ENCODE data around the gene SAG.

The SAG gene

DNA sequence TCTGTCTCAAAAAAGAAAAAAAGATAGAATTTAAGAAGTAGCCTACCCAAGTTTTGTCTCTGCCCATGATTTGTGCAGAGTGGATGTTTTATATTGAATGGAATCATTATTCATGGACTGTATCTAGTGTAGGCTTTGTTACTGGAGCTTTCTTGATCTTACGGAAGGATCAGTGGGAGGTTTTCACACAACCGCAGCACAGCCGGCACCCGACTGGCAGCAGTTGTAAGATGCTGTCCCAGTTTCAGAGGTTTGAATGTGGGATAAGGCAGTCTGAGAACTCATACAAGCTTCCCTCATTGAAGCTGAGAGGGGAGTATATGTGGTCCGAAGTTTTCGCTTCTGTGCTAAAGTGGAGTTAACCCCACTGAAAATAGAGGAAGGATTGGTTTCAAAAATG is 19.7 kb upstream of the SAG start:
- H3K79me2 ChIP-seq (ENCODE audit: low read length) = no peaks in the 10 kb centered on the region
- H3F3A ChIP-seq (ENCODE audit: insufficient read depth, low read length) = no peaks in the 10 kb centered on the region
- no peak overlapping the region for H3K27ac ChIP-seq (ENCODE audit: low read length)
- no peaks in the 10 kb centered on the region for H3K4me1 ChIP-seq (ENCODE audit: low read length)
- no peak overlapping the region for H3K9ac ChIP-seq (ENCODE audit: low read length)
- H2AFZ ChIP-seq (ENCODE audit: low read length) = no peak overlapping the region
- H3K36me3 ChIP-seq (replicated peaks; ENCODE audit: insufficient read depth, low read length) = 0 out of 2 replicates have a peak, but pooled peaks cover 3% of the 10 kb centered on the region
- TF ChIP-seq, protein P1, sequence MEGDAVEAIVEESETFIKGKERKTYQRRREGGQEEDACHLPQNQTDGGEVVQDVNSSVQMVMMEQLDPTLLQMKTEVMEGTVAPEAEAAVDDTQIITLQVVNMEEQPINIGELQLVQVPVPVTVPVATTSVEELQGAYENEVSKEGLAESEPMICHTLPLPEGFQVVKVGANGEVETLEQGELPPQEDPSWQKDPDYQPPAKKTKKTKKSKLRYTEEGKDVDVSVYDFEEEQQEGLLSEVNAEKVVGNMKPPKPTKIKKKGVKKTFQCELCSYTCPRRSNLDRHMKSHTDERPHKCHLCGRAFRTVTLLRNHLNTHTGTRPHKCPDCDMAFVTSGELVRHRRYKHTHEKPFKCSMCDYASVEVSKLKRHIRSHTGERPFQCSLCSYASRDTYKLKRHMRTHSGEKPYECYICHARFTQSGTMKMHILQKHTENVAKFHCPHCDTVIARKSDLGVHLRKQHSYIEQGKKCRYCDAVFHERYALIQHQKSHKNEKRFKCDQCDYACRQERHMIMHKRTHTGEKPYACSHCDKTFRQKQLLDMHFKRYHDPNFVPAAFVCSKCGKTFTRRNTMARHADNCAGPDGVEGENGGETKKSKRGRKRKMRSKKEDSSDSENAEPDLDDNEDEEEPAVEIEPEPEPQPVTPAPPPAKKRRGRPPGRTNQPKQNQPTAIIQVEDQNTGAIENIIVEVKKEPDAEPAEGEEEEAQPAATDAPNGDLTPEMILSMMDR (IDR thresholded peaks at IDR 0.05; ENCODE audit: low read length) = no peak
- TF ChIP-seq EZH2phosphoT487 (IDR thresholded peaks at IDR 0.05; ENCODE audit: low read length) = no peak
- TF ChIP-seq EZH2 (optimal IDR thresholded peaks at IDR 0.05; ENCODE audit: low read depth, low read length) = no peak
- H3K4me3 ChIP-seq (ENCODE audit: low read length) = no peak overlapping the region
- no peaks in the 10 kb centered on the region for H3K9me3 ChIP-seq (replicated peaks; ENCODE audit: insufficient read depth, low read length)
- no peak overlapping the region for H3K4me2 ChIP-seq (ENCODE audit: low read depth, low read length)
- H3K9me2 ChIP-seq (replicated peaks; ENCODE audit: insufficient read depth, low read length) = no peaks in the 10 kb centered on the region
- no peaks in the 10 kb centered on the region for H4K20me1 ChIP-seq (ENCODE audit: insufficient read depth, low read length)
- no peak for DNase-seq
- H3K27me3 ChIP-seq (replicated peaks; ENCODE audit: insufficient read depth, low read length) = no peaks in the 10 kb centered on the region

DNA sequence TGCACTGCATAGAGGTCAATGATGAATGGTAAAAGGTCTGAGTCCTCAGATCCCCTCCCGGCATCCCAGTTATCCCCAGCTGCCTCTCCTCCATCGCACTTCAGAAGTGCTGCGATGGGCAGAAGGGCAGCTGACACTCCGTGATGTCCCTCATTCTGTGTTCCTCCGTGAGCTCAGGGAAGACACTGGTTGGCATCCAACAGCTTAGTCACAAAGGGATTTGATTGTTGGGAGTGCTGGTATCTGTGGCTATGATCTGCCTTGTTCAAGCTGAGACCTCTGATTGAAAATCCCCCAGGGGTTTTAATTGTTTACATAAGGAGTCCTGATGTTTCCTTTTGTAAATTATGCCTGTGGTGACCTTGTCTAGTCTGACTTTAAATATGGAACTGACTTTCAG is 19.0 kb upstream of the SAG start:
- 0 out of 2 replicates have a peak, but pooled peaks cover 3% of the 10 kb centered on the region for H3K36me3 ChIP-seq (replicated peaks; ENCODE audit: insufficient read depth, low read length)
- H3K79me2 ChIP-seq (ENCODE audit: low read length) = no peaks in the 10 kb centered on the region
- no peak overlapping the region for H3K4me2 ChIP-seq (ENCODE audit: low read depth, low read length)
- H3K4me3 ChIP-seq (ENCODE audit: low read length) = no peak overlapping the region
- H3K4me1 ChIP-seq (ENCODE audit: low read length) = no peaks in the 10 kb centered on the region
- no peak overlapping the region for H2AFZ ChIP-seq (ENCODE audit: low read length)
- no peak overlapping the region for H3K9ac ChIP-seq (ENCODE audit: low read length)
- H4K20me1 ChIP-seq (ENCODE audit: insufficient read depth, low read length) = no peaks in the 10 kb centered on the region
- no peaks in the 10 kb centered on the region for H3K27me3 ChIP-seq (replicated peaks; ENCODE audit: insufficient read depth, low read length)
- DNase-seq = no peak
- H3K9me2 ChIP-seq (replicated peaks; ENCODE audit: insufficient read depth, low read length) = no peaks in the 10 kb centered on the region
- H3F3A ChIP-seq (ENCODE audit: insufficient read depth, low read length) = no peaks in the 10 kb centered on the region
- no peaks in the 10 kb centered on the region for H3K9me3 ChIP-seq (replicated peaks; ENCODE audit: insufficient read depth, low read length)
- H3K27ac ChIP-seq (ENCODE audit: low read length) = no peak overlapping the region
- TF ChIP-seq EZH2 (optimal IDR thresholded peaks at IDR 0.05; ENCODE audit: low read depth, low read length) = no peak
- TF ChIP-seq EZH2phosphoT487 (IDR thresholded peaks at IDR 0.05; ENCODE audit: low read length) = no peak
- TF ChIP-seq, protein P1 (IDR thresholded peaks at IDR 0.05; ENCODE audit: low read length) = no peak

DNA sequence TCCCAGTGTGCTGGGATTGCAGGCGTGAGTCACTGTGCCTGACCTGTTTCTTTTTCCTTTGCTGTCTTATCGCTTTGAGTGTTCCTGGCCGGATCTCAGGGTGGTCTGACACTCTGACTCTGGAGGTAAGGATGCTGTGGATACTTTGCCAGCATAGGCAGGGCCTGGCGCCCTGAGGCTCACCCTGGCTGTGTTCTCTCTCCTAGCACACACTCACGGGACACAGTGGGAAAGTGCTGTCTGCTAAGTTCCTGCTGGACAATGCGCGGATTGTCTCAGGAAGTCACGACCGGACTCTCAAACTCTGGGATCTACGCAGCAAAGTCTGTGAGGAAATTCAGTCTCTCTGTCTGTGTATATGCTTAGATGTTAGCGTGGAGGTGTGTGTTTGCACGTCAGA is 18.0 kb upstream of the SAG start:
- no peak overlapping the region for H3K4me2 ChIP-seq (ENCODE audit: low read depth, low read length)
- H3K9me2 ChIP-seq (replicated peaks; ENCODE audit: insufficient read depth, low read length) = no peaks in the 10 kb centered on the region
- no peak overlapping the region for H3K9ac ChIP-seq (ENCODE audit: low read length)
- H3K4me3 ChIP-seq (ENCODE audit: low read length) = no peak overlapping the region
- no peaks in the 10 kb centered on the region for H3K9me3 ChIP-seq (replicated peaks; ENCODE audit: insufficient read depth, low read length)
- no peak overlapping the region for H3K27ac ChIP-seq (ENCODE audit: low read length)
- H3K36me3 ChIP-seq (replicated peaks; ENCODE audit: insufficient read depth, low read length) = 0 out of 2 replicates have a peak, but pooled peaks cover 3% of the 10 kb centered on the region
- no peaks in the 10 kb centered on the region for H3K27me3 ChIP-seq (replicated peaks; ENCODE audit: insufficient read depth, low read length)
- H3K79me2 ChIP-seq (ENCODE audit: low read length) = no peaks in the 10 kb centered on the region
- no peak overlapping the region for H2AFZ ChIP-seq (ENCODE audit: low read length)
- no peak for DNase-seq
- H3K4me1 ChIP-seq (ENCODE audit: low read length) = no peaks in the 10 kb centered on the region
- H3F3A ChIP-seq (ENCODE audit: insufficient read depth, low read length) = no peaks in the 10 kb centered on the region
- TF ChIP-seq EZH2phosphoT487 (IDR thresholded peaks at IDR 0.05; ENCODE audit: low read length) = no peak
- TF ChIP-seq, protein P1 (IDR thresholded peaks at IDR 0.05; ENCODE audit: low read length) = no peak
- no peak for TF ChIP-seq EZH2 (optimal IDR thresholded peaks at IDR 0.05; ENCODE audit: low read depth, low read length)
- no peaks in the 10 kb centered on the region for H4K20me1 ChIP-seq (ENCODE audit: insufficient read depth, low read length)

Data from MM.1S (cell line).